WTC11 (cell line): ENCODE measurements around the gene OPN1SW. TPM values are rescaled to one million over a fixed set of nuclear protein-coding genes. Genes with fewer than 3 reads are reported as not detected.

ENCODE experiments used
- ATAC-seq: fragments of 200-7000 bp; cut with Tn5 transposase; 2 replicates; pipeline ENCODE4 v1.10.0; 2021; ENCODE audit warnings: mild to moderate bottlenecking, moderate library complexity
- CTCF ChIA-PET: fragments of 300-600 bp; sonication (Branson Sonifier 250); formaldehyde crosslinking; loops from one replicate; lab custom pipeline; 2021; ENCODE audit warnings: antibody characterized with exemption; lab: Charles Lee
- POLR2A ChIA-PET: fragments of 350-600 bp; sonication (Branson Sonifier 250); formaldehyde crosslinking; loops from one replicate; lab custom pipeline; 2021; ENCODE audit warnings: antibody characterized with exemption; lab: Charles Lee
- DNase-seq: peaks from one replicate; pipeline ENCODE4 v3.0.0; 2021; ENCODE audit warnings: low spot score
- H3K27ac Mint-ChIP-seq: 2 replicates; pipeline ENCODE4 v1.8.0; 2021; ENCODE audit warnings: mixed read lengths
- H3K27me3 Mint-ChIP-seq: 2 replicates; pipeline ENCODE4 v1.8.0; 2021; ENCODE audit warnings: low read depth, mild to moderate bottlenecking, moderate library complexity, mixed read lengths
- H3K36me3 Mint-ChIP-seq: 2 replicates; pipeline ENCODE4 v1.8.0; 2021; ENCODE audit warnings: mixed read lengths
- H3K4me1 Mint-ChIP-seq: 2 replicates; pipeline ENCODE4 v1.8.0; 2022; ENCODE audit warnings: mixed read lengths
- H3K4me3 Mint-ChIP-seq: 2 replicates; pipeline ENCODE4 v1.8.0; 2021; ENCODE audit warnings: mild to moderate bottlenecking, moderate library complexity, mixed read lengths
- H3K9me3 Mint-ChIP-seq: 2 replicates; pipeline ENCODE4 v1.8.0; 2021; ENCODE audit warnings: mixed read lengths
- E2F1 ChIP-seq: sonication (generic); formaldehyde crosslinking; IDR thresholded peaks from 2 replicates; pipeline ENCODE4 v1.8.0; 2022; ENCODE audit warnings: mild to moderate bottlenecking, missing genetic modification reagents
- ELF4 ChIP-seq: sonication (generic); formaldehyde crosslinking; IDR thresholded peaks from 2 replicates; pipeline ENCODE4 v1.8.1; 2022; ENCODE audit warnings: low read depth, mild to moderate bottlenecking, moderate library complexity, missing genetic modification reagents
- FOXP1 ChIP-seq: sonication (generic); formaldehyde crosslinking; IDR thresholded peaks from 2 replicates; pipeline ENCODE4 v1.8.0; 2022; ENCODE audit warnings: missing genetic modification reagents, mild to moderate bottlenecking, moderate library complexity, borderline replicate concordance
- GABPB1 ChIP-seq: sonication (generic); formaldehyde crosslinking; IDR thresholded peaks from 2 replicates; pipeline ENCODE4 v1.8.1; 2023; ENCODE audit warnings: mild to moderate bottlenecking, missing genetic modification reagents
- JUN ChIP-seq: sonication (generic); formaldehyde crosslinking; IDR thresholded peaks from 2 replicates; pipeline ENCODE4 v1.8.0; 2023; ENCODE audit warnings: mild to moderate bottlenecking, missing genetic modification reagents
- KAT7 ChIP-seq: sonication (generic); formaldehyde crosslinking; IDR thresholded peaks from 2 replicates; pipeline ENCODE4 v1.8.1; 2023; ENCODE audit warnings: missing genetic modification reagents, mild to moderate bottlenecking, borderline replicate concordance
- MLX ChIP-seq: sonication (generic); formaldehyde crosslinking; IDR thresholded peaks from 2 replicates; pipeline ENCODE4 v1.8.1; 2023; ENCODE audit warnings: mild to moderate bottlenecking, missing genetic modification reagents, moderate library complexity
- NFATC4 ChIP-seq: fragments of 250-450 bp; sonication (Bioruptor Pico); IDR thresholded peaks from 2 replicates; pipeline ENCODE4 v1.9.0; 2021; ENCODE audit warnings: mild to moderate bottlenecking
- NR1H2 ChIP-seq: sonication (generic); formaldehyde crosslinking; IDR thresholded peaks from 2 replicates; pipeline ENCODE4 v1.9.0; 2021; ENCODE audit warnings: mild to moderate bottlenecking, moderate library complexity, missing genetic modification reagents
- OVOL2 ChIP-seq: fragments of 250-450 bp; sonication (Bioruptor Pico); IDR thresholded peaks from 2 replicates; pipeline ENCODE4 v1.9.0; 2021; ENCODE audit warnings: mild to moderate bottlenecking, borderline replicate concordance
- PREB ChIP-seq: sonication (generic); formaldehyde crosslinking; IDR thresholded peaks from 2 replicates; pipeline ENCODE4 v1.8.1; 2022; ENCODE audit warnings: mild to moderate bottlenecking, missing genetic modification reagents, moderate library complexity, borderline replicate concordance
- PRRX2 ChIP-seq: fragments of 250-450 bp; sonication (Bioruptor Pico); IDR thresholded peaks from 2 replicates; pipeline ENCODE4 v1.8.0; 2021; ENCODE audit warnings: mild to moderate bottlenecking
- RORB ChIP-seq: fragments of 250-450 bp; sonication (Bioruptor Pico); IDR thresholded peaks from 2 replicates; pipeline ENCODE4 v1.9.0; 2021; ENCODE audit warnings: mild to moderate bottlenecking
- STAT6 ChIP-seq: sonication (generic); formaldehyde crosslinking; conservative IDR thresholded peaks from 2 replicates; pipeline ENCODE4 v1.8.1; 2023; ENCODE audit warnings: mild to moderate bottlenecking, low read depth, missing genetic modification reagents, moderate library complexity
- TCF7 ChIP-seq: sonication (generic); formaldehyde crosslinking; IDR thresholded peaks from 2 replicates; pipeline ENCODE4 v1.8.0; 2022; ENCODE audit warnings: mild to moderate bottlenecking, low read depth, missing genetic modification reagents, moderate library complexity
- ZNF416 ChIP-seq: fragments of 250-450 bp; sonication (Bioruptor Pico); IDR thresholded peaks from 2 replicates; pipeline ENCODE4 v1.9.0; 2021; ENCODE audit warnings: mild to moderate bottlenecking, inconsistent platforms
- total RNA-seq: library from RNA; stranded (reverse); gene quantifications from 3 replicates; pipeline ENCODE4 v1.2.3, GENCODE V29; 2021
- TF ChIP-seq, protein P1 (sequence below): fragments of 250-450 bp; sonication (Bioruptor Pico); IDR thresholded peaks from 2 replicates; pipeline ENCODE4 v1.9.0; 2021; ENCODE audit warnings: mild to moderate bottlenecking
- TF ChIP-seq, protein P2 (sequence below): fragments of 250-450 bp; sonication (Bioruptor Pico); IDR thresholded peaks from 2 replicates; pipeline ENCODE4 v1.9.0; 2021; ENCODE audit warnings: mild to moderate bottlenecking
- TF ChIP-seq, protein P3 (sequence below): sonication (generic); formaldehyde crosslinking; IDR thresholded peaks from 2 replicates; pipeline ENCODE4 v1.8.0; 2022; ENCODE audit warnings: mild to moderate bottlenecking, missing genetic modification reagents

The OPN1SW gene
- total RNA-seq, 1 experiment from 2014 or later = not detected

DNA sequence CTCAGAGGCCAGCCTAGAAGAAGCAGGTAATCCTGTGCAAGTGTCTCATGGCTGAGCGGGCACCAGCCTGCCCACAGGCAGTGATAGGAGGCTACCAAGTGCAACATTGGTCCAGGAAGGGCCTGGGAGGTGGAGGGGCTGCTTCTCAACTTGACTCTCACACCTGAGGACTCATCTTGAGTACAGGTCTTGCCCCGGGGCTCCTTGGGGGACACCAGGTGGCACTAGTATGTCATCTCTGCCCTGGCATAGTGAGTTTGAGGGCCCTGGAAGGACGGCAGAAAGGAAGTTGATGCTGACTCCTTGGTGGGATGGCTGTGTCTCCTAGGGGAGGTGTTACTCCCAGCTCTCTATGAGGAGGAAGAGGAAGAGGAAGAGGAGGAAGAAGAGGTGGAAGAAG, 18.4 kb upstream of the OPN1SW start:
- peaks cover 9% of the 10 kb centered on the region for H3K27me3 Mint-ChIP-seq
- no peak for ATAC-seq
- peaks cover 3% of the 10 kb centered on the region; the same call in 1 of the 2 replicates for H3K9me3 Mint-ChIP-seq
- H3K27ac Mint-ChIP-seq = peak overlapping the region; percentile 82
- ChIA-PET CTCF (interaction anchor here (0.6 to 3.7 kb wide), 8 partner anchors 10 to 89 kb away, joined by 3 to 16 read pairs (median 6); no protein-coding TSS in a partner anchor), POLR2A (no interaction called here)
- H3K4me3 Mint-ChIP-seq = no peak overlapping the region
- H3K36me3 Mint-ChIP-seq = peaks cover 31% of the 10 kb centered on the region
- H3K4me1 Mint-ChIP-seq = peaks cover 37% of the 10 kb centered on the region
- no peak for DNase-seq
- no peak for TF ChIP-seq NFATC4 (CRISPR knock-in tag)
- TF ChIP-seq ELF4 (CRISPR knock-in tag) = no peak
- no peak for TF ChIP-seq ZNF416 (CRISPR knock-in tag)
- TF ChIP-seq NR1H2 = no peak
- no peak for TF ChIP-seq PRRX2 (CRISPR knock-in tag)
- TF ChIP-seq, protein P1, sequence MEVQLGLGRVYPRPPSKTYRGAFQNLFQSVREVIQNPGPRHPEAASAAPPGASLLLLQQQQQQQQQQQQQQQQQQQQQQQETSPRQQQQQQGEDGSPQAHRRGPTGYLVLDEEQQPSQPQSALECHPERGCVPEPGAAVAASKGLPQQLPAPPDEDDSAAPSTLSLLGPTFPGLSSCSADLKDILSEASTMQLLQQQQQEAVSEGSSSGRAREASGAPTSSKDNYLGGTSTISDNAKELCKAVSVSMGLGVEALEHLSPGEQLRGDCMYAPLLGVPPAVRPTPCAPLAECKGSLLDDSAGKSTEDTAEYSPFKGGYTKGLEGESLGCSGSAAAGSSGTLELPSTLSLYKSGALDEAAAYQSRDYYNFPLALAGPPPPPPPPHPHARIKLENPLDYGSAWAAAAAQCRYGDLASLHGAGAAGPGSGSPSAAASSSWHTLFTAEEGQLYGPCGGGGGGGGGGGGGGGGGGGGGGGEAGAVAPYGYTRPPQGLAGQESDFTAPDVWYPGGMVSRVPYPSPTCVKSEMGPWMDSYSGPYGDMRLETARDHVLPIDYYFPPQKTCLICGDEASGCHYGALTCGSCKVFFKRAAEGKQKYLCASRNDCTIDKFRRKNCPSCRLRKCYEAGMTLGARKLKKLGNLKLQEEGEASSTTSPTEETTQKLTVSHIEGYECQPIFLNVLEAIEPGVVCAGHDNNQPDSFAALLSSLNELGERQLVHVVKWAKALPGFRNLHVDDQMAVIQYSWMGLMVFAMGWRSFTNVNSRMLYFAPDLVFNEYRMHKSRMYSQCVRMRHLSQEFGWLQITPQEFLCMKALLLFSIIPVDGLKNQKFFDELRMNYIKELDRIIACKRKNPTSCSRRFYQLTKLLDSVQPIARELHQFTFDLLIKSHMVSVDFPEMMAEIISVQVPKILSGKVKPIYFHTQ (CRISPR knock-in tag) = no peak
- TF ChIP-seq, protein P2, sequence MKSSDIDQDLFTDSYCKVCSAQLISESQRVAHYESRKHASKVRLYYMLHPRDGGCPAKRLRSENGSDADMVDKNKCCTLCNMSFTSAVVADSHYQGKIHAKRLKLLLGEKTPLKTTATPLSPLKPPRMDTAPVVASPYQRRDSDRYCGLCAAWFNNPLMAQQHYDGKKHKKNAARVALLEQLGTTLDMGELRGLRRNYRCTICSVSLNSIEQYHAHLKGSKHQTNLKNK (CRISPR knock-in tag) = no peak
- TF ChIP-seq JUN = no peak
- no peak for TF ChIP-seq KAT7 (CRISPR knock-in tag)

DNA sequence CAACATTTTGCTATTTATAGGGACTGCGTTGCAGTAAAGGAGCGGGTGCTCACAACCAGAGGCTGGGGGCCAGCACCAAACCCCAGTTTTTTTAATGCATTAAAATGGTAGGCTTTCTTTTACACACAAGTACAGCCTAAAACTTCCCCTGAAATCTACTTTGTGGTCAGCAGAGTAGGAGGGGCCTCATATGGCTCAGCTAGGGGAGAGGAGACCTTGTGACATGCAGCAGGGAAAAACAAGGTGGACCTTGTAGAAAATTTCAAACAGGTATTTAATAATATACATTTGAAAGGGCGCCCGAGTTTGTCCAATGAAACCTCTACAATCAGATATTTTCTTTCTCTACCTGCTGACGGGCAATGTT, 17.6 kb upstream of the OPN1SW start:
- Mint-ChIP-seq H3K4me1 (peaks cover 37% of the 10 kb centered on the region), H3K36me3 (peaks cover 31% of the 10 kb centered on the region), H3K9me3 (peaks cover 3% of the 10 kb centered on the region; the same call in 1 of the 2 replicates), H3K27me3 (peaks cover 15% of the 10 kb centered on the region), H3K4me3 (no peak overlapping the region), H3K27ac (no peak overlapping the region)
- DNase-seq = no peak
- TF ChIP-seq PRRX2 (CRISPR knock-in tag) (no peak), FOXP1 (CRISPR knock-in tag) (no peak), PREB (no peak), OVOL2 (CRISPR knock-in tag) (no peak), RORB (CRISPR knock-in tag) (no peak), TCF7 (CRISPR knock-in tag) (no peak)
- TF ChIP-seq, protein P3, sequence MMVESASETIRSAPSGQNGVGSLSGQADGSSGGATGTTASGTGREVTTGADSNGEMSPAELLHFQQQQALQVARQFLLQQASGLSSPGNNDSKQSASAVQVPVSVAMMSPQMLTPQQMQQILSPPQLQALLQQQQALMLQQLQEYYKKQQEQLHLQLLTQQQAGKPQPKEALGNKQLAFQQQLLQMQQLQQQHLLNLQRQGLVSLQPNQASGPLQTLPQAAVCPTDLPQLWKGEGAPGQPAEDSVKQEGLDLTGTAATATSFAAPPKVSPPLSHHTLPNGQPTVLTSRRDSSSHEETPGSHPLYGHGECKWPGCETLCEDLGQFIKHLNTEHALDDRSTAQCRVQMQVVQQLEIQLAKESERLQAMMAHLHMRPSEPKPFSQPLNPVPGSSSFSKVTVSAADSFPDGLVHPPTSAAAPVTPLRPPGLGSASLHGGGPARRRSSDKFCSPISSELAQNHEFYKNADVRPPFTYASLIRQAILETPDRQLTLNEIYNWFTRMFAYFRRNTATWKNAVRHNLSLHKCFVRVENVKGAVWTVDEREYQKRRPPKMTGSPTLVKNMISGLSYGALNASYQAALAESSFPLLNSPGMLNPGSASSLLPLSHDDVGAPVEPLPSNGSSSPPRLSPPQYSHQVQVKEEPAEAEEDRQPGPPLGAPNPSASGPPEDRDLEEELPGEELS (CRISPR knock-in tag) = no peak
- ATAC-seq = no peak
- ChIA-PET CTCF (interaction anchor here (0.9 to 1.6 kb wide), 3 partner anchors 38 to 90 kb away, joined by 3 to 6 read pairs (median 3); no protein-coding TSS in a partner anchor), POLR2A (interaction anchor here (0.7 to 1.2 kb wide), 2 partner anchors 11 to 40 kb away, joined by 3 read pairs; no protein-coding TSS in a partner anchor)

DNA sequence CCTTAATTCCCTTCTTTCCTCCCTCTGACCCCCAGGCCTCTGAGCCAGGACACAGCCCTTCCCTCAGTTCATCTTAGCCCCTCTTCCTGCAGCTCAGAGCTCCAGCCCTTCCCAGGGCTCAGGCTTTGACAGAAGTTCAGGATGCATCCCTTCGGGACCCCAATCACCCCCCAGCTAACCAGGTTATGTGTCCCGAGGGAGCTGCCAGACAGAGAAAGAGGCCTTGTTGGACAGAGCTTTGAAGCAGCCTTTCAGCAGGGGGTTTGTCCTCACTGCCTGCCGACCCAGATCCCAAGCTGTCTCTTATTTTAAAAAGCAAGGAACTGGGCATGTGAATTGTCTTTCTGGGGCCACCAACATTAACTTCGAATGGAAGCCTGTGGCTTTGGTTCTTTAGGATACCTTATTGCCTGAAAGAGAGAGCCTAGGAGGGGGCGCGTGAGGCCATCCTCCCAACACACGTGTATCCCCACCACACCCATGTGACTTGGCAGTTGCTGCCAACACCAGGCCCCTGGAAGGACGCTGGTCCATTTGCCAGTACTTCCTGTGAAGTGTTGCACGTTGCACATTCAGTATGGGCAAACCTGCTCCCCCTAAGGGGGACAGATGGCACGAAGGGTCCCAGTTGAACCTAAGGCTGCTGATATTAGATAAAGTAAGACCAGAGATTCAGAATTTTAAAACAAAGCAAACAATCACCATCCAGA, 17.0 kb upstream of the OPN1SW start:
- H3K27me3 Mint-ChIP-seq = peaks cover 15% of the 10 kb centered on the region
- CTCF ChIA-PET = interaction anchor here (0.6 to 1.3 kb wide), 5 partner anchors 19 to 126 kb away, joined by 3 to 6 read pairs (median 4); no protein-coding TSS in a partner anchor
- peak overlapping the region; percentile 47; the same call in 1 of the 2 replicates for H3K27ac Mint-ChIP-seq
- H3K36me3 Mint-ChIP-seq = peaks cover 30% of the 10 kb centered on the region
- DNase-seq (no peak), ATAC-seq (no peak)
- H3K4me3 Mint-ChIP-seq = peak overlapping the region; percentile 89
- peaks cover 3% of the 10 kb centered on the region; the same call in 1 of the 2 replicates for H3K9me3 Mint-ChIP-seq
- POLR2A ChIA-PET = interaction anchor here (0.7 to 1.2 kb wide), 3 partner anchors 12 to 41 kb away, joined by 3 read pairs; no protein-coding TSS in a partner anchor
- peaks cover 37% of the 10 kb centered on the region for H3K4me1 Mint-ChIP-seq
- TF ChIP-seq, protein P2 (CRISPR knock-in tag) = no peak
- TF ChIP-seq E2F1 (CRISPR knock-in tag) = no peak
- TF ChIP-seq MLX (CRISPR knock-in tag) = no peak
- no peak for TF ChIP-seq GABPB1 (CRISPR knock-in tag)
- no peak for TF ChIP-seq STAT6 (CRISPR knock-in tag)
